Kidney tubule cell (primary cell): ENCODE measurements around the gene EEF2K.
"Not testable (repeated sequence)": the region's sequence is repeated elsewhere in the genome, so short reads cannot be mapped to it uniquely, and the experiment has no call there.

ENCODE experiments used
- DNase-seq: peaks from one replicate; pipeline ENCODE4 v3.0.0-alpha.2; 2018; ENCODE audit warnings: low spot score

Gene EEF2K

DNA sequence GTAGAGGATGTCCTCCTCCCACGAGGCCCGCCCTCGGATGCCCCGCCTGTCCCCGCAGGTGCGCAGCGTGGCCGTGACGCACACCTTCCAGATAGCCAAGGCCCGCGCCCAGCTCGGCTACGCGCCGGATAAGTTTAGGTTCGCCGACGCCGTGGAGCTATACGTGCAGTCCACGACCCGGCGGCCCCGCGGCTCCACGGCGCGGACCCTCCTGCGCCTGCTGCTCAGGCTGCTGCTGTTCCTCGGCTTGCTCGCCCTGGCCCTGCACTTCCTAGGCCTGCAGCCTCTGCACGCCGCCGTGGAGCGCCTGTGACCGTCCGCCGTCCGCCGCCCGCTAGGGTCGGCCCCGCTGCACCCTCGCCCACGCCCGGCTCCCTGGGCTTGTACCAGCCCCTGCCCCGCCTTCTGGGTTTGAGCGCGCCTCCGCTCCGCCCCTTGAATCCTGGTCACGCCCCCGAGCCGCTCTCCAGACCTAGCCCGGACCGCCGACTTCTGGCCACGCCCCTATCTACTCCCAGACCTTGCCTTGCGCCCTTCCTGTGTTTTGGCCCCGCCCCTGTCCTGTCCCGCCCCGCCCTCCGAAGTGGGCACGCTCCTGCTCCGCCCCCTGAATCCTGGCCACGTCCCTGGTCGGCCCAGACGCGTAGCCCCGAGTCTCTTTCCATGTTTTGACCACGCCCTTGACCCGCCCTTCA, 15.8 kb upstream of the EEF2K start:
- peak; percentile 69 for DNase-seq

DNA sequence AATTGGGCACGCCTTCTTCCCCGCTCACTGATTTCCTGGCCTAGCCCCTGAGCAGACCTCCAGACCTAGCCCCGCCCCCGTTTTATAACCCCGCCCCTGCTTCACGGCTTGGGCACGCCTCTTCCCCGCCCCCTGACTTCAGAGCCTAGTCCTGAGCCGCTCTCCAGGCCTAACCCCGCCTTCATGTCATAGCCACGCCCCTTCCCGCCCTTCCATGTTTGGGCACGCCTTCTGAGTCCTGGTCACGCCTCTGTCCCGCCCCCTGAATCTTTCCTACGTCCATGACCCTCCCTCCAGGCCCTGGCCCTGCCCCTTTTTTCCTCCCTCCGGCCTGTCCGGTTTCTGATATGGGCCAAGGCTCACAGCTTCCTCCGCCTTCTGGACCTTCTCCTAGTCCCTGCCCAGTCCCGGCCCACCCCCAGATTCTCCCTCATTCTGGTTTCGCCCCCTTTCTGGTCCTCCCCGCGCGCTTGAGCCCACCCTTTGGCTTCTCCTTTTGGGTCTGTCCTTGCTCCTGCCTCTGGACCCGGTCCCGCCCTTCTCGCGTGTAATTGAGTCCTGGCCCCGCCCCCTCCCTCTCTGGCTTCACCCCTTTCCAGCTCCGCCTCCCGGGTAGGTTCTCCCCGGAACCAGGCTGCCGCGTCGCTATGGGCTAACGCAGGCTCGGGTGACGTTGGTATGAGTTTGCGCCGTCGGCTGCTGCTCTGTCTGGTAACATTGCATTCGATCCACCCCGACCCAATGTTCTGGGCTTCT, 15.1 kb upstream of the EEF2K start:
- peak; percentile 99 for DNase-seq

DNA sequence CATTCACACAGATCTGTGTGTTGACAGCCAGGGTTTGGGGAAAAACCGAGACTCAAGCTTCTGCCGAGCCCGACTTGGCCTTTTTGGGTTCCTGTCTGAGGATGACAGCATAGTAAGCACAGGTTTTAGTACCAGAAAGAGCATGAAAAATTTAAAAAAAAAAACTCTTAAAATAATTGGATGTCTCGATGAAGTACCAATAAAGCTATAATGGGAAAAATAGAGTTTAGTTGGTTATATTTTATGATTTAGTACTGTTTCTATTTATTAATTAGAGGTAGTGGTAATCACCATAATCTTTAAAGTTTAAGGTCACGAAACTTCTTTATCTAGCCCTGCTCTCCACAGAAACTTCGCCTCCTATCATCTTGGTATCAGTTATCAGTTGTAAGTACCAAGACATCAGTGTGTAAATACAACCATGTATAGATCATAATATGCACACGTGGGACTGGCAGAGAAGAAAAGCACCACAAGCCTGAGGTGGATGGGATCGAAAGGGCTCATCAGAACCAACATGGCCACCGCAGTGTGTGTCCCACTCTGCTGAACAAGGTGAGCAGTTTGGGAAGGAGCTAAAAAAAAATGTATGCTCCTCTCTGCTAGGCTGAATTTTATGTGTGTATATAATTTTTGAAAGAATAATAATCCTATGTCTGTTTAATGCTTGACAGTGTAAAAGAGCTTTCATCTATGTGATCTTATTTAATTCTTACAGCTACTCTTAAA, 14.4 kb upstream of the EEF2K start:
- peak; percentile 28 for DNase-seq

GRCh38 chr16:22192261-22193062, 13.6 kb upstream of the EEF2K start:
- DNase-seq = peak; percentile 74

DNA sequence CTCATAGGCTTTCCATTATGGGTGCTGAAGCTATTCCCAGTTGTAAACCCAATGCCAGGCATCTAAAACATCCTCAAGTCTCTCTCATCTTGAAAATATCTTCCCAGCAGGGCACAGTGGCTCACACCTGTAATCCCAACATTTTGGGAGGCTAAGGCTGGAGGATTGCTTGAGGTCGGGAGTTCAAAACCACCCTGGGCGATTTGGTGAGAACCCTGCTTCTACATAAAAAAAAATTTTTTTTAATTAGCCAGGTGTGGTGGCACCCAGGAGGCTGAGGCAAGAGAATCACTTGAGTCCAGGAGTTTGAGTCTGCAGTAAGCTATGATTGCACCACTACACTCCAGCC, 13.0 kb upstream of the EEF2K start:
- DNase-seq = no peak

GRCh38 chr16:22194707-22195444, 11.2 kb upstream of the EEF2K start:
- no peak for DNase-seq

GRCh38 chr16:22195445-22195694, 10.7 kb upstream of the EEF2K start:
- no peak for DNase-seq

- DNase-seq = peak; percentile 90
Observed at GRCh38 chr16:22195695-22196558, 10.2 kb upstream of the EEF2K start.

- DNase-seq = not testable (repeated sequence)
Observed at GRCh38 chr16:22196559-22197168, 9.4 kb upstream of the EEF2K start.

- DNase-seq = no peak
Observed at GRCh38 chr16:22198547-22199293, 7.4 kb upstream of the EEF2K start.

GRCh38 chr16:22202261-22202637, 3.8 kb upstream of the EEF2K start:
- DNase-seq = no peak

GRCh38 chr16:22203091-22203490, 3.0 kb upstream of the EEF2K start:
- DNase-seq = no peak

GRCh38 chr16:22204091-22204655, 1.9 kb upstream of the EEF2K start:
- no peak for DNase-seq

DNA sequence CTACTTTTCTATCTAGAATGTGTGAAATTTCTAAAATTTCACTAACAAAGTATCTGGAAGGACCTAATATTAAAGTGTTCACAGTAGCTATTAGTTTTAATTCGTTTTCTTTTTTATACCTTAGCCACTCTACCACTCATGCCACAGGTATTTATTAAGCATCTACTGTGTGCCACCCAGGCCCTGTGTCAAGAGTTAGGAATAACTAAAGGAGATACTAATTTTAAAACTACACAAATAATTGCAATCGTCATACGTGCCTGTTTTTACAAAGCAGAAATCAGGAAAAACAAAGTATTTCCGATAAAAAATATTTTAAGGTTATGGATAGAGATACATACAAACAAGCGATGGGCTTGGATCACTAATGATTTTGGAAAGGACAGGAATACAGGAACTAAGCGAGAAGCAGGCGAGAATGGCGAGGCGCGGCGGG, 483 bp upstream of the EEF2K start:
- DNase-seq = no peak

- DNase-seq = peak; percentile 49
Observed at GRCh38 chr16:22206842-22207714, 1.0 kb downstream of the EEF2K start.

- DNase-seq = no peak
Observed at GRCh38 chr16:22207715-22208360, 1.8 kb downstream of the EEF2K start.

GRCh38 chr16:22210285-22210684, 4.2 kb downstream of the EEF2K start:
- no peak for DNase-seq

DNA sequence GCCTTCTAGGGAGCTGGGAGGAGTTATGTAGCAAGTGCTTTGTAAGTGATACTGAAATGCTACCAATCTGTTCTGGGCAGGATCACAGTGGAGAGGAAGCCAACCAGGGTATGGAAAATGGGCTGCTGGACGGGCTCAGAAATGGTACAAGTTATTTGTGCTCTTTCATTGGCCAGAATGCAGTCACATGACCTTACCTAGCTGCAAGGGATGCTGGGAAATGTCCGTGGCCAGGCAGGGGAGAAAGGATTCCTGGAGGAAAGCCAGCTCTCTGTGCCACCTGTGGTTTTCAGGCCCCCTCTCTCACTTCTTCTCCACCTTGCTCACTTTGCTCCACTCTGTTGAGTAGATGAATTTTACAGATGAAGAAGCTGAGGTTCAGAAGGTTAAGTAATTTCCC, 4.8 kb downstream of the EEF2K start:
- peak; percentile 39 for DNase-seq
